ENCODE measurements around the gene HORMAD2.

HORMAD2 gene

DNA sequence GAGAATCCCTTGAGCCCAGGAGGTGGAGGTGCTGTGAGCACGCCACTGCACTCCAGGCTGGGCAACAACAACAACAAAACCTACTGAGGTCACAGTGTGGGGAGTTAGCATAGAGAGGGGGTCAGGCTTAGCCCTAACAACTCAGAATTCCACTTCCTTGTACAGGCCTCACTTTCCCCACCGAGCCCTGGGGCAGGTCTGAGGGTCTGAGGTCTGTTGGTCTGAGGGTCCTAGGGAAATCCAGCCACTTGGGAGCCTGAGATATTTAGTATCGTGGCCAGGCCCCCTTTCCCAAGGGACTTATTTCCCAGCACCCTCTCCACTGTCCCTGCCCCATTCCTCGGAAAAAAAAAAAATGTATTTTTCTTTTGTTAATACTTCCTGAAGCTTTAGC, 34.8 kb upstream of the HORMAD2 start:
- Histone ChIP-seq H3F3A (ENCODE audit: low read depth) (no peaks in the 10 kb centered on the region), H4K20me1 (ENCODE audit: insufficient read depth, low read length, poor library complexity, severe bottlenecking) (no peaks in the 10 kb centered on the region), H3K27me3 (ENCODE audit: insufficient read depth, low read length, poor library complexity, severe bottlenecking) (no peaks in the 10 kb centered on the region), H3K79me2 (ENCODE audit: insufficient read depth, low read length) (no peaks in the 10 kb centered on the region), H2AFZ (ENCODE audit: low read length) (no peak overlapping the region), H3K9me2 (replicated peaks; ENCODE audit: low read depth, low read length) (no peaks in the 10 kb centered on the region), H3K9me3 (ENCODE audit: insufficient read depth, low read depth, low read length) (no peaks in the 10 kb centered on the region), H3K36me3 (ENCODE audit: insufficient read depth, low read length) (no peaks in the 10 kb centered on the region), H3K4me1 (ENCODE audit: insufficient read depth, low read length, poor library complexity, severe bottlenecking) (peaks cover 27% of the 10 kb centered on the region), H3K4me3 (ENCODE audit: low read length, poor library complexity, severe bottlenecking) (no peak overlapping the region), H3K9ac (ENCODE audit: low read depth, low read length, poor library complexity, severe bottlenecking) (no peak overlapping the region), H3K4me2 (ENCODE audit: low read depth, low read length, poor library complexity, severe bottlenecking) (no peak overlapping the region)
- TF ChIP-seq, protein P1, sequence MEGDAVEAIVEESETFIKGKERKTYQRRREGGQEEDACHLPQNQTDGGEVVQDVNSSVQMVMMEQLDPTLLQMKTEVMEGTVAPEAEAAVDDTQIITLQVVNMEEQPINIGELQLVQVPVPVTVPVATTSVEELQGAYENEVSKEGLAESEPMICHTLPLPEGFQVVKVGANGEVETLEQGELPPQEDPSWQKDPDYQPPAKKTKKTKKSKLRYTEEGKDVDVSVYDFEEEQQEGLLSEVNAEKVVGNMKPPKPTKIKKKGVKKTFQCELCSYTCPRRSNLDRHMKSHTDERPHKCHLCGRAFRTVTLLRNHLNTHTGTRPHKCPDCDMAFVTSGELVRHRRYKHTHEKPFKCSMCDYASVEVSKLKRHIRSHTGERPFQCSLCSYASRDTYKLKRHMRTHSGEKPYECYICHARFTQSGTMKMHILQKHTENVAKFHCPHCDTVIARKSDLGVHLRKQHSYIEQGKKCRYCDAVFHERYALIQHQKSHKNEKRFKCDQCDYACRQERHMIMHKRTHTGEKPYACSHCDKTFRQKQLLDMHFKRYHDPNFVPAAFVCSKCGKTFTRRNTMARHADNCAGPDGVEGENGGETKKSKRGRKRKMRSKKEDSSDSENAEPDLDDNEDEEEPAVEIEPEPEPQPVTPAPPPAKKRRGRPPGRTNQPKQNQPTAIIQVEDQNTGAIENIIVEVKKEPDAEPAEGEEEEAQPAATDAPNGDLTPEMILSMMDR (conservative IDR thresholded peaks at IDR 0.05; ENCODE audit: low read length): no peak
- no peak for TF ChIP-seq EZH2phosphoT487 (IDR thresholded peaks at IDR 0.05; ENCODE audit: borderline replicate concordance)

DNA sequence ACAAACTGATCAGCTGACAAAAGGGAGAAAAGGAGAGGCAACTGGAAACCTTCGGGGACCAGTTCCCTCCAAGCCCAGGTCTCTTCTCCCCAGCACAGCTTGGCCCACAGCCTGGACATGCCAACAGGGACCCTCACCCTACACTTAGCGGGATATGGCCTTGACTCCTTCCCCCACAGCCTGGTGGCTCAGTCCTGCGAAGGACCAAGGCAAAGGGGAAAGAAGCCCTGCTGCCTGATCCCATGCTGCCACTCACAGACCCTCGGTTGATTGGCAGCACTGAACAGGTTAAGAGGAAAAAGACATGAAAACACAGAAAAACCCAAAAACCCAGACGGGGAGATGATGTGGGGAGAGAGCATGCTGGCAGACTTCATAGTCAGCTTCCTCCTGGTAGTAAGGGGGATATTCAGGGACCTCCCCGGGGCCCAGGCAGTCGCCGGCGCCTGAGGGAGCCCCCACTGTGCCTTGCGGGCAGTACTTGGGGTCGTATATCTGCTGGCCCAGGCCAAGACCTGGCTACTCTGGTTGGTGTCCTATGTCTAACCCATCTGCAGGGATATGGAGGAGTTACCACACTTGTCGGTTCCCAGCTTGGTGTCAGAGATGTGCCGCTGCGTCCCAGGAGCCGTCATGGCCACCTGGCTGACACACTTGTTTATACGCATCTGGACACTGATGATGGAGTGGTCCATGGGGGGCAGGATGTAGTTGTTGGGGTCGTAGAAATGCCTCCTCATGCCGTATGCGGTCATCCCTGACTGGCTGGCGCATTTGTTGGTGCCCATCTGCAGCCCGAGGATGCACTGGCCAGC, 34.2 kb upstream of the HORMAD2 start:
- Histone ChIP-seq H3K4me1 (ENCODE audit: insufficient read depth, low read length, poor library complexity, severe bottlenecking) (peaks cover 27% of the 10 kb centered on the region), H3K9ac (ENCODE audit: low read depth, low read length, poor library complexity, severe bottlenecking) (no peak overlapping the region), H3K9me2 (replicated peaks; ENCODE audit: low read depth, low read length) (no peaks in the 10 kb centered on the region), H3K36me3 (ENCODE audit: insufficient read depth, low read length) (no peaks in the 10 kb centered on the region), H3K9me3 (ENCODE audit: insufficient read depth, low read depth, low read length) (no peaks in the 10 kb centered on the region), H3K4me3 (ENCODE audit: low read length, poor library complexity, severe bottlenecking) (no peak overlapping the region), H3K79me2 (ENCODE audit: insufficient read depth, low read length) (no peaks in the 10 kb centered on the region), H3K4me2 (ENCODE audit: low read depth, low read length, poor library complexity, severe bottlenecking) (no peak overlapping the region), H3K27me3 (ENCODE audit: insufficient read depth, low read length, poor library complexity, severe bottlenecking) (no peaks in the 10 kb centered on the region), H2AFZ (ENCODE audit: low read length) (no peak overlapping the region), H4K20me1 (ENCODE audit: insufficient read depth, low read length, poor library complexity, severe bottlenecking) (no peaks in the 10 kb centered on the region), H3F3A (ENCODE audit: low read depth) (no peaks in the 10 kb centered on the region)
- TF ChIP-seq, protein P1 (conservative IDR thresholded peaks at IDR 0.05; ENCODE audit: low read length): no peak
- TF ChIP-seq EZH2phosphoT487 (IDR thresholded peaks at IDR 0.05; ENCODE audit: borderline replicate concordance): no peak

DNA sequence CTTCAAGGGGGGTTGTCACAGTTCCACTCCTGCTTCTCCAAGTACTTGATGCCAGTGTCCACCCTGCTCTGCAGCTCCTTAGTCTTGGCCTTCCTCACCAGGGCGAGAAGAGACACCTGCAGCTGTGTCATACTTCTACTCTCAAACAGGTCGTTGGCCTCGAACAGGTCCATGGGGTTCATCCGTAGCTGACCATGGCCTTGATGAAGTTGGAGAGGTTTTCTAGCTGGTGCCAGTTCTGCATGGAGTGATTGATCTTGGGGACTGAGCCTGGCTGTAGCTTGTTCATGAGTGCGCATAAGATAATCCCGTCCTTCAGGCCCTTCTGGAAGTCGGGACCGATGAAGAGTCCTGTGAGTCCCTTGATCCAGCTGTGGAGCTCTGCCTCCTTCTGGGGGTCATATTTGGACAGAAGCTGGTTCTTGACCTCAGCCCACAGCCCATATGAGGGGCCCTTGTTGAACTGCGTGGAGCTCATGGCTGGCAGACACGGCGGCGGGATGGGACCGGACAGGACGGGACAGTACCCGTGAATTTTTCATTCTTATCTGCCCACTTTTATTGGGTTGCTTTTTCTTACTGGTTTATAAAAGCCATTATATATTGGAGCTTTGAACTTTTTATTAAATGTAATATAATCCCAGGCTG, 33.4 kb upstream of the HORMAD2 start:
- no peak overlapping the region for H3K9ac ChIP-seq (ENCODE audit: low read depth, low read length, poor library complexity, severe bottlenecking)
- no peaks in the 10 kb centered on the region for H3K36me3 ChIP-seq (ENCODE audit: insufficient read depth, low read length)
- peaks cover 27% of the 10 kb centered on the region for H3K4me1 ChIP-seq (ENCODE audit: insufficient read depth, low read length, poor library complexity, severe bottlenecking)
- no peaks in the 10 kb centered on the region for H4K20me1 ChIP-seq (ENCODE audit: insufficient read depth, low read length, poor library complexity, severe bottlenecking)
- H2AFZ ChIP-seq (ENCODE audit: low read length): peak overlapping the region; percentile 83
- no peaks in the 10 kb centered on the region for H3K27me3 ChIP-seq (ENCODE audit: insufficient read depth, low read length, poor library complexity, severe bottlenecking)
- no peaks in the 10 kb centered on the region for H3K9me3 ChIP-seq (ENCODE audit: insufficient read depth, low read depth, low read length)
- H3F3A ChIP-seq (ENCODE audit: low read depth): no peaks in the 10 kb centered on the region
- no peaks in the 10 kb centered on the region for H3K9me2 ChIP-seq (replicated peaks; ENCODE audit: low read depth, low read length)
- H3K79me2 ChIP-seq (ENCODE audit: insufficient read depth, low read length): no peaks in the 10 kb centered on the region
- peak overlapping the region; percentile 49 for H3K4me3 ChIP-seq (ENCODE audit: low read length, poor library complexity, severe bottlenecking)
- no peak for TF ChIP-seq EZH2phosphoT487 (IDR thresholded peaks at IDR 0.05; ENCODE audit: borderline replicate concordance)
- TF ChIP-seq, protein P1 (conservative IDR thresholded peaks at IDR 0.05; ENCODE audit: low read length): no peak
- peak overlapping the region; percentile 64 for H3K4me2 ChIP-seq (ENCODE audit: low read depth, low read length, poor library complexity, severe bottlenecking)
